CD14-positive monocyte (primary cell): Measurements from ENCODE around the gene IP6K2. TPM values are rescaled to one million over a fixed set of nuclear protein-coding genes. Genes with fewer than 3 reads are reported as not detected.
A peak's percentile ranks its signal among the peaks of the same experiment; 100 is the strongest.

Source experiments
- DNase-seq, 3 donors: peaks; one replicate each; pipeline ENCODE4 v3.0.0-alpha.2; 2011 to 2022
- H2AFZ ChIP-seq: 2 replicates; pipeline ENCODE4 v1.6.0; 2012; ENCODE audit warnings: mild to moderate bottlenecking, low read depth, low read length, inconsistent platforms; ENCODE audit not compliant: insufficient read depth, poor library complexity, severe bottlenecking
- H3K27ac ChIP-seq, 2 donors: 1 replicate in 1 of 2; 2 replicates in 1 of 2; pipeline ENCODE4 v1.5.1; 2012 to 2013; ENCODE audit warnings: low read length in 2 of 2, control low read depth in 1 of 2, inconsistent platforms in 1 of 2, low read depth in 1 of 2, mild to moderate bottlenecking in 1 of 2
- H3K27me3 ChIP-seq, 2 donors: one replicate each; pipeline versions ENCODE4 v1.6.0 to v1.6.1; 2011 to 2013; ENCODE audit warnings: low read length in 2 of 2; ENCODE audit not compliant: control insufficient read depth in 2 of 2, insufficient read depth in 2 of 2
- H3K36me3 ChIP-seq, 2 donors: replicated peaks in 1 of 2; 1 replicate in 1 of 2; 2 replicates in 1 of 2; pipeline versions ENCODE4 v1.5.1 to v1.6.1; 2012 to 2013; ENCODE audit warnings: low read length in 2 of 2, control low read depth in 1 of 2, inconsistent platforms in 1 of 2, mild to moderate bottlenecking in 1 of 2; ENCODE audit not compliant: insufficient read depth in 2 of 2, control insufficient read depth in 1 of 2
- H3K4me1 ChIP-seq, 2 donors: 1 replicate in 1 of 2; 2 replicates in 1 of 2; pipeline versions ENCODE4 v1.5.1 to v1.6.1; 2012 to 2013; ENCODE audit warnings: low read length in 2 of 2, control low read depth in 1 of 2, inconsistent platforms in 1 of 2, mild to moderate bottlenecking in 1 of 2, moderate library complexity in 1 of 2; ENCODE audit not compliant: insufficient read depth in 2 of 2, control insufficient read depth in 1 of 2
- H3K4me2 ChIP-seq: replicated peaks from 2 replicates; pipeline ENCODE3; 2012; ENCODE audit warnings: low read length, moderate library complexity, mild to moderate bottlenecking; ENCODE audit not compliant: poor library complexity, severe bottlenecking; ENCODE audit errors: extremely low read depth
- H3K4me3 ChIP-seq, 3 experiments: fragments of 200-600 bp in 1 of 3; sonication (generic) in 1 of 3; replicated peaks in 1 of 3; 1 replicate in 2 of 3; 2 replicates in 1 of 3; pipeline ENCODE4 v1.5.1; 2011 to 2013; ENCODE audit warnings: low read length in 3 of 3, mild to moderate bottlenecking in 3 of 3, control low read depth in 2 of 3, low read depth in 2 of 3, inconsistent platforms in 1 of 3, moderate library complexity in 1 of 3
- H3K79me2 ChIP-seq: 2 replicates; pipeline ENCODE4 v1.6.0; 2012; ENCODE audit warnings: mild to moderate bottlenecking, control low read depth, inconsistent platforms, low read length, moderate library complexity; ENCODE audit not compliant: insufficient read depth
- H3K9ac ChIP-seq: 2 replicates; pipeline ENCODE4 v1.6.0; 2017; ENCODE audit warnings: low read length, mild to moderate bottlenecking; ENCODE audit not compliant: insufficient read depth, poor library complexity, severe bottlenecking
- H3K9me3 ChIP-seq, 2 donors: replicated peaks in 1 of 2; 1 replicate in 1 of 2; 2 replicates in 1 of 2; pipeline versions ENCODE4 v1.5.1 to v1.6.1; 2012 to 2013; ENCODE audit warnings: low read length in 2 of 2, control low read depth in 1 of 2; ENCODE audit not compliant: control insufficient read depth in 1 of 2, insufficient read depth in 1 of 2
- H4K20me1 ChIP-seq: 2 replicates; pipeline ENCODE4 v1.6.0; 2012; ENCODE audit warnings: mild to moderate bottlenecking, low read length, control low read depth, moderate library complexity; ENCODE audit not compliant: insufficient read depth
- H3K27ac Mint-ChIP-seq, 7 donors: one replicate each; pipeline ENCODE4 v1.8.0; 2020; ENCODE audit warnings: mild to moderate bottlenecking in 7 of 7, mixed read lengths in 7 of 7, moderate library complexity in 6 of 7, inconsistent platforms in 2 of 7
- H3K27me3 Mint-ChIP-seq, 3 donors: one replicate each; pipeline ENCODE4 v1.8.0; 2021 to 2022; ENCODE audit warnings: low read depth in 3 of 3, mild to moderate bottlenecking in 3 of 3, mixed read lengths in 3 of 3, moderate library complexity in 3 of 3, inconsistent platforms in 1 of 3
- H3K36me3 Mint-ChIP-seq, 2 donors: one replicate each; pipeline ENCODE4 v1.8.0; 2020; ENCODE audit warnings: mixed read lengths in 2 of 2, inconsistent platforms in 1 of 2, mild to moderate bottlenecking in 1 of 2
- H3K4me1 Mint-ChIP-seq: one replicate; pipeline ENCODE4 v1.8.0; 2020; ENCODE audit warnings: mild to moderate bottlenecking, mixed read lengths
- H3K4me3 Mint-ChIP-seq, 2 donors: one replicate each; pipeline ENCODE4 v1.8.0; 2020; ENCODE audit warnings: mild to moderate bottlenecking in 2 of 2, mixed read lengths in 2 of 2, moderate library complexity in 1 of 2
- H3K9me3 Mint-ChIP-seq, 7 donors: one replicate each; pipeline ENCODE4 v1.8.0; 2020 to 2022; ENCODE audit warnings: mixed read lengths in 7 of 7, mild to moderate bottlenecking in 6 of 7, moderate library complexity in 6 of 7, inconsistent platforms in 2 of 7
- CTCF ChIP-seq: fragments of 200-600 bp; IDR thresholded peaks from one replicate; pipeline ENCODE4 v1.8.0; 2022; ENCODE audit warnings: antibody characterized with exemption, mild to moderate bottlenecking
- WGBS: methylation state at CpG from one replicate; pipeline ENCODE4 v1.1.5; 2013; ENCODE audit warnings: missing lambda C conversion rate; ENCODE audit not compliant: insufficient coverage; 5-methylcytosine and 5-hydroxymethylcytosine counted together
- intact Hi-C, 2 donors: fragments of 100-400 bp; cut with micrococcal nuclease; formaldehyde crosslinking; loops; one replicate each; pipeline versions ENCODE4 v1.15.0 to v1.15.1; 2023
- polyA plus RNA-seq, 3 donors: library from polyadenylated mRNA; depleted of rRNA in 1 of 3; unstranded in 2 of 3; stranded (reverse) in 1 of 3; fragments of 300-500 nt in 2 of 3; fragments of >200 nt in 1 of 3; fragmentation: Illumina TruSeq in 2 of 3; gene quantifications; 1 replicate in 2 of 3; 2 replicates in 1 of 3; pipeline ENCODE4 v1.2.3, GENCODE V29; 2012 to 2021

The IP6K2 gene
- polyA plus RNA-seq, 3 donors = 16.5 to 53.8 (median 18.7) TPM

GRCh38 chr3:48750856-48751255 lies 33.8 kb upstream of the IP6K2 start:
- Mint-ChIP-seq H3K9me3 (no peaks in the 10 kb centered on the region), H3K27me3 (no peaks in the 10 kb centered on the region), H3K36me3 (peaks cover 22 to 57% of the 10 kb centered on the region in 2 donors), H3K4me1 (peaks cover 45% of the 10 kb centered on the region), H3K27ac (peak overlapping the region in 6 of 7 donors; percentile 70 to 85 (median 72)), H3K4me3 (no peak overlapping the region)
- H3K9me3 ChIP-seq = no peaks in the 10 kb centered on the region
- peak overlapping the region in 1 of 2 donors; percentile 62 for H3K27ac ChIP-seq
- peak overlapping the region in 1 of 3 experiments; percentile 1 for H3K4me3 ChIP-seq
- H4K20me1 ChIP-seq = no peaks in the 10 kb centered on the region
- no peak for TF ChIP-seq CTCF
- WGBS = no CpG with 5 or more reads among the region's 1 CpG
- peaks cover 50 to 55% of the 10 kb centered on the region in 2 donors for H3K4me1 ChIP-seq
- peaks cover 3 to 26% of the 10 kb centered on the region in 2 donors for H3K36me3 ChIP-seq
- intact Hi-C loops = no loop called here
- DNase-seq = peak in 2 of 3 donors; percentile 22 to 30
- peak overlapping the region; percentile 14 for H3K4me2 ChIP-seq
- H3K9ac ChIP-seq = no peak overlapping the region
- H3K27me3 ChIP-seq = no peaks in the 10 kb centered on the region
- no peaks in the 10 kb centered on the region for H3K79me2 ChIP-seq
- H2AFZ ChIP-seq = peak overlapping the region; percentile 6

- no CpG with 5 or more reads among the region's 3 CpGs for WGBS
- Histone ChIP-seq H2AFZ (no peak overlapping the region), H3K4me2 (peak overlapping the region; percentile 65), H3K79me2 (no peaks in the 10 kb centered on the region), H3K9me3 (no peaks in the 10 kb centered on the region), H3K27ac (peak overlapping the region; percentile 77 to 79), H3K27me3 (no peaks in the 10 kb centered on the region), H3K4me1 (peaks cover 50 to 55% of the 10 kb centered on the region in 2 donors), H3K4me3 (peak overlapping the region in 1 of 3 experiments; percentile 55), H4K20me1 (no peaks in the 10 kb centered on the region), H3K9ac (no peak overlapping the region), H3K36me3 (peaks cover 3 to 22% of the 10 kb centered on the region in 2 donors)
- H3K36me3 Mint-ChIP-seq = peaks cover 27 to 47% of the 10 kb centered on the region in 2 donors
- peak; percentile 71 to 92 (median 88) for DNase-seq
- H3K4me3 Mint-ChIP-seq = peak overlapping the region in 1 of 2 donors; percentile 61
- peak overlapping the region; percentile 84 to 93 (median 90) for H3K27ac Mint-ChIP-seq
- intact Hi-C loops = no loop called here
- TF ChIP-seq CTCF = no peak
- peaks cover 0 to 2% (median 0%) of the 10 kb centered on the region in 7 donors for H3K9me3 Mint-ChIP-seq
- peaks cover 45% of the 10 kb centered on the region for H3K4me1 Mint-ChIP-seq
- H3K27me3 Mint-ChIP-seq = no peaks in the 10 kb centered on the region
Measured at GRCh38 chr3:48748754-48749153, 31.7 kb upstream of the IP6K2 start.
